NCI-H187 (cell line): ENCODE data around the gene CALD1.

Source experiments
- DNase-seq, 2 experiments: peaks; one replicate each; lab custom pipeline; 2025; lab: John Stamatoyannopoulos, UW

Gene CALD1

DNA sequence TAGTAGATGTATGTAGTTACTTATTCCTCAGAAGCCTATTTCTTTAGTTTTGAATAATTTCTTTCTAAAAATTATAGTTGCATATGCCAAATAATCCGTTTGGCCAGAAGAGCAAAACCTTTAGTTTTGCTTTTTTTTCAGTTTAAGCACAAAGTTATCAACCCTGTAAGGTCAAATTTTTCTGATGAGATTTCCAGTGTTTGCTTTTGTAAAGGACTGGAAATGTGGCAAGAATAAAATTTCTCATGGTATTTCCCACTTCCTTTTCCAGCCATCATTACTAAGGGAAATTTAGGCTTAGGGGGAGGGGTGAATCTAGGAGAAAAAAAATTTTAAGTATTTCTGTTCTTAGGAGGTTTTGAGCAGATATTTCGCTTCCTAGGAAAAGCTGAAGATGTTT is 7.6 kb downstream of the CALD1 start:
- DNase-seq, result no peak

- no peak for DNase-seq
These were observed 8.3 kb downstream of the CALD1 start for GRCh38 chr7:134787720-134788119.

DNA sequence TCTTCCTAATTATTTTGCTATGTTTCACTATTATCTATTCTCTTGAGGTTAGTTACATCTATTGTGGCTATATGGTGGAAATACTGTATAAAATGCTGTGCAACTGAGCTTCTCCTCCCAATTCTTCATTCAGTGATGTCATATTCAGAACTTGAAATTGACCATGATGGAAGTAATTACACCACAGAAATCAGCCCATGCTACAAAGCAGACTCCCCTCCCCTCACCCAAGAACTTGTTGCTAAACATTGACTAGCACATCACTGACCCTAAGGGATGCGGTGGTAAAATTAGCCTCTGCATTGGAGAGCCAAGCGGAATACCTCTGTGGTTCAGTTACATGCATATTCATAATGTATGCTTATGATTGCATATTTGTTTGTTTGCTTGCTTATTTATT is 8.8 kb downstream of the CALD1 start:
- DNase-seq, result no peak

DNA sequence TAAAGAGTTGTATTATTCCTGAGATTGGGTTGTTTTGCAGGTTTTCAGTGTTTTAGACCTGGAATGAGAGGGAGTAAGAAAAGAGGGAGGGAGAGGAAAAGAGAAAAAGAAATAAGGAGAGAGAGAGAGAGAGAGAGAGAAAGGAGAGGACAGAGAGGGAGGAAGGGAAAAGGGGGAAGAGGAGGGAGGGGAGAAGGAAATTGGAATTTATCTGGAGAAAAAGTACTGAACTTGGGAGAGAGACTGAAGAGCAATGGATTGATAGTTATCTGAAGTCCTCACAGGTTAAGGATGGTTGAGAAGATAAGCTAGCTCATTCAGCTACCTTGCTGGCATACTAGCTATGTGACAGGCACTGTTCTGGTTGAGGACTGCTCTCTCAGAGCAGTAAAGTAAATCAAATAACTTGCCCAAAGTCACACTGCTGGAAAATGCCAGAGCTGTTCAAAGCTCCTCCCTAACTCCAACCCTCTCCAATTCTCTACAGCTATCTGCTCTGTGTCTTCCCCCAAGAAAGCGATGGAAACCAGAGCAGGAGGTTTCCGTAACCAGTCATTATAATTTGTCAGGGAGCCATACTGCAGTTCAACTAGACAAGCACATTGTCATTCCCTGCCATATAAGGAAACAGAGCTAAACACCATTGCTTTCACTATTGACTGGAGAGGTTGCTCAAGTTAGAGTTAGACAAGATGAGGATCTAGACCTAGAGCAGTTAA is 10.7 kb downstream of the CALD1 start:
- no peak for DNase-seq

DNA sequence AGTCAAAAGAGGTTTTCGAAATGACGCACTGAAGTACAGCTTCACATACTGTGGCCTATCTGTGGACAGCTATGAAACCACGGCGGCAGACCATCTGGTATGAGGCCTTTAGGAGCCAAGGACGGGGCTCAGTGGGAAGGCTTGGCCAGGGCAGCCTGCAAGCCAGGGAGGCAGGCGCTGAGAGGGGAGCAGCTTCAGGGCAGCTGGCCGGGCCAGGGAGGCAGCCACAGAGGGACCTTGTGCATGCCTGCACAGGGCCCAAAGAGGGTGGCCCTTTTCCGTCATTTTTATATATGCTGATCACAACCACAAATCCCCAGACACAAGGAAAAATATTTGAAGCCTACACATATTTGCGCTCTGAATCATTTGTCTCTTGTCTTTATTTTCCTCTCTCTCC is 13.5 kb downstream of the CALD1 start:
- no peak for DNase-seq

GRCh38 chr7:134795231-134795630 is 15.8 kb downstream of the CALD1 start:
- DNase-seq, result no peak

- DNase-seq, result no peak
These were observed 18.7 kb downstream of the CALD1 start for GRCh38 chr7:134798155-134798554.

- no peak for DNase-seq
These were observed 19.9 kb downstream of the CALD1 start for GRCh38 chr7:134799377-134799776.

GRCh38 chr7:134802762-134803161 is 23.3 kb downstream of the CALD1 start:
- DNase-seq, result no peak

- no peak for DNase-seq
These were observed 24.9 kb downstream of the CALD1 start for GRCh38 chr7:134804351-134804750.

DNA sequence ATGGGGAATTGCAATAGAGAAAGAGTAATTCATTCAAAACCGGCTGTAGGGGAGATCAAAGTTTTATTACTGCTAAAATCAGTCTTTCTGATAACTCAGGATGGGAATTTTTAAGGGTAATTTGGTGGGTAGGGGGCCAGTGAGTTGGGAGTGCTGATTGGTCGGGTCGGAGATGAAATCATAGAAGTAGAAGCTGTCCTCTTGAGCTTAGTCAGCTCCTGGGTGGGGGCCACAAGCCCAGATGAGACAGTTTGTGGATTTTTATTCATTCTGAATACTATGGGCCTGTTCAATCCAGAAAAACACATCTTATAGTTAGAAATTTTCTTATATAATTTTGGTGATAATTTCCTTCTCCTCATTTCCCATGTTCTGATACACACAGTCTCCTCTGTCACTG is 25.4 kb downstream of the CALD1 start:
- no peak for DNase-seq

DNA sequence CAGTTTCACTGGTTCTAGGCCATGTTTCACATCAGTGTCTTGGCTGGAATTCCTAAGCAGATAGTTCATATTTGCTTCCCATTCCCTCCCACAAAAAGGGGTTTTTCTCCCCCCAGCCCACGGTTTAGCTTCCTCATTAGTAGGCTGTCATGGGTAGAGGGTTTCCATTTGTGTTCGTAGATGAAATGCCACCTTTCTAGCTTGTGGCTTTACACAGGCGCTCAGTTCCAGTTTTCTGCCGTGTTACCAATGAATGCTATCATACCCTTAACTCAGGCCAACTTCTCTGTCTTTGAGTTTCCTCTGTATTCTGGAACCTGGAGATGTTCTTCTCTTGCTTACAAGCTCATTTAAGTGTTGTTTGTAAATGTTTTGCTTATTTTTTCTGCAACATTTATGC is 26.8 kb downstream of the CALD1 start:
- no peak for DNase-seq

- no peak for DNase-seq
These were observed 30.2 kb downstream of the CALD1 start for GRCh38 chr7:134809616-134810015.

- no peak for DNase-seq
These were observed 32.3 kb downstream of the CALD1 start for GRCh38 chr7:134811765-134812164.

DNA sequence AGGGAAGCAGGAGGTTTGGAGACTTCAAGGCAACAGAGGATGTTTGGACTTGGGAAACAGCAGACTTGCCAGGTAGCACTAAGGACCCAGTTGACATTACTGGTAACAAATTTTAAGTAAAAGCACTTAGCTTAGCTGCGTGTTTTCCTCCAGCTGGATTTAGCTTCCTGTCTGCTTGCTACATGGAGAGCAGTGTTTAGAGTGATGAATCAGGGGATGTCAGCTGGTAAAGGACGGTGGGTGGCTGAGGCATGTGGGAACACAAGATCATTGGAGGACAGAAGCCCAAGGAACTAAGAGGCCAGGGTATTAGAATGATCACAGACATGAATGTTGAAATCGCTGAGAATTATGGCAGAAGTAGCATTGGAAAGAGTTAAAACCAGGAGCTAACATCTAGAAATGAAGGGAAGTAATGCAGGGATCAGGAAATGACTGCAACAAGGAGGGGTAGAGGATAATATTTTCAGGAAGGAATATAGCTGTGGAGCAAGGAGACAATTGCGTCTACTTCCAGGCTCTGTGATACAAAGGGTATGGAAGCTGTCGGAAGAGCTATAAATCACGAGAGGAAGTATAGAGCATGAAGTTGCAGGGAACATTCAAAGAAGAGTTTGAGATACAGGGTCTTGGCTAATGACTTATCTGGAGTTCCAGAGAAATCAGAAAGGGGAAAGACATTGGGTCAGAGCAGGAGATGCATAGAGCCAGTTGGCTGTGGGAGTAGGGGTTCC is 34.4 kb downstream of the CALD1 start:
- no peak for DNase-seq

- DNase-seq, result no peak
These were observed 35.4 kb downstream of the CALD1 start for GRCh38 chr7:134814730-134815364.

DNA sequence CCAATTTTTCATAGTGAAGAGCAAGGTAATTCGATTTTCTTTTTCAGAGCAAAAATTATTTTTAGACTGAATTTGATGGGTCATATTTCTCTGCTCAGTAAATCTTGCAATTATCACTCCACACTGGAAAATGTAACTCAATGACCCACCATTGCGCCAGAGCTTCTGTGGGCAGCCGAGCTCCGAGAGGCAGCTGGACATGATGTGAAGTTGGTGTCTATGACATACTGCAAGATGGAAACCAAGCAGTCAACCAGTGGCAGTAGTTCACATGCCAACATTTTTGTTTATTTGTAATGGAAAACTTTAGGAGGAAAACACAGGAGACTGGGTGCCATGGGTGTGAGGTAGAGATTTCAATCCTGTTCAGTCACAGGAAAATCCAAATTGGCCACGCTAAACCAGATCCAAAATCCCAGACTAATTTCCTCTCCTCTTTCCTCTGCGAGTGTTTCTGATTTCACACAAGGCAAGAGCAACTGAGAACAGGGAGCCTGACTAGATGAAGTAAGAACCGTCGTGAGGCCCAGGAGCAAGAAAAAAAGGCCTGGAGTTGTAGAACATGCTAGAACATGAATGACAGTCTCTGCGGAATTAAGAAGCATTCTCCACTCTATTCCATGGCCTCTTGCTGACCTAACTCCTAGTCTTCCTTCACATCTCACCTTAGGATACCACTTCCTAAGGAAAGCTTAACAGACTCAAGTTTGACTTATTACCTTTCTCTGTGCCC is 39.3 kb downstream of the CALD1 start:
- no peak for DNase-seq

- no peak for DNase-seq
These were observed 40.0 kb downstream of the CALD1 start for GRCh38 chr7:134819401-134819800.

DNA sequence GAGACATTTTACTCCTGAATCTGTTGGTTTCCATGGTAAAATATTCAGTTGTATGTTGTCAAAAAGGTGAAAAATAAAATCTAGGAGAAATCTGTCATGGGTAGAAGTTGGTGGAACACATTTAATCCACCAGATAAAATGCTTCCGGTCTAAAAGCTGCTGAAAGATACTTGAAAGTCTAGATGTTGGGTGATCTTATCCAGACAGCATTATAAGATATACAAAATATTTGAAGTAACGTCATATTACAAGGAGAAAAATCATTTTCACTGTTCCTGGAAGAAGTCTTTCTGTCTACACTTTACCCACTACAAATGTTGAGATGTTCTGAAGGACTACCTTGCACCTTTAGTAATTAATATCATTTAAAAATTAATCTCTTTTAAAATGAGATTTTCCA is 40.9 kb downstream of the CALD1 start:
- no peak for DNase-seq

DNA sequence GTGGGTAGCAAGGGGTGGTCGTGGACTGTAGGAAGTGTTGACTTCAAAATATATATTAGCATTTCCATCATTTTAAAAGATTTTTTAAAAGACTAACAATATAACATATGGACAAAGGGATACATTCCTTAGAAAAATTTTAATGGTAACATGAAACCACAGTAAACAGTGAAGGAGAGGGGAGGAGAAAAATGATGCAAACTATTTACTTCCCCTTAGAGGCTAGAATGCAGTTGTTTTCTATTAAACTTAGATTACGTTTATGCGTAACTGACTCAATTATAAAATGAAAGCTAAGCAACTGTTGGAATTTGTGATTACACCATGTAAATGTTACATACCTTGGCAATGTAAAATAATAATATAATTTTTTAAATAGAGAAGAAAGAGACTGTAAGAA is 41.3 kb downstream of the CALD1 start:
- DNase-seq, result no peak

DNA sequence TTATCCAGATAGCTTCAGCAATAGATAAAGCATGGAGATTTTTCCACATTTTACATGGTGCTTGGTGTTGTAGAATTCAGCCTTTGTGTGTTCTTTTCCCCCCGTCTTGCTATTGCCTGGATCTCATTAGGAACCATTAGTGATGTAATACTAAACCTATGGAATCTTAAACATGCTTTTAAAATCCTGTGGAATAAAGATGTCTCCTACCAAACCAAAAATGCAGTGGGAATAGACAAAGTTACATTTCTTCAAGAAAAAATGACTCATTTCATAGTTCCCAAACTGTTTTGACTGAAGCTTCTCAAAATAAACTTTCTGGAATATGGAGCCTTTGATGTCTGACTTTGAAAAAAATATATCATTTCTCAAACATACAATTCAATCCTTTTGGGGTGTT is 44.0 kb downstream of the CALD1 start:
- DNase-seq, result no peak

GRCh38 chr7:134825666-134826065 is 46.2 kb downstream of the CALD1 start:
- no peak for DNase-seq

GRCh38 chr7:134826105-134826504 is 46.7 kb downstream of the CALD1 start:
- DNase-seq, result no peak
